HG02840 (cell line): ENCODE measurements around the gene ZBTB20.

Experiments used
- ATAC-seq: cut with Tn5 transposase; IDR thresholded peaks from one replicate; pipeline ENCODE4 v1.9.1; 2021; ENCODE audit warnings: mild to moderate bottlenecking, moderate library complexity, moderate number of reproducible peaks; ENCODE audit not compliant: unreplicated experiment, low FRiP score

Gene ZBTB20

DNA sequence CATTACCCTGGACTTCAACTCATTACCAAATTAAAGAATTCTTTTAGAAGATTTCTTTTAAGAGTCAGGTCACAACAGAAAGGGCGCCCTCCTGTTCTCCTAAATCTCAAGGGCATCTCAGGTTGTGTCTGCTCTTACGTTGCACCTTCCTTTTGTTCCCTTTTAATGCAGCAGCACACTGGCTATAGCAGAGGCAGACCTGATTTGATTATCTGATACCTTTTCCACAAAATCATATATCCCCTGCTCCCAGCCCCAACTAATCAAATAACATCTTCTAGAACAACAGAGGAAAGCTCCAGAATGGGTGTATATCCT lies 813.2 kb downstream of the ZBTB20 start:
- ATAC-seq: no peak

DNA sequence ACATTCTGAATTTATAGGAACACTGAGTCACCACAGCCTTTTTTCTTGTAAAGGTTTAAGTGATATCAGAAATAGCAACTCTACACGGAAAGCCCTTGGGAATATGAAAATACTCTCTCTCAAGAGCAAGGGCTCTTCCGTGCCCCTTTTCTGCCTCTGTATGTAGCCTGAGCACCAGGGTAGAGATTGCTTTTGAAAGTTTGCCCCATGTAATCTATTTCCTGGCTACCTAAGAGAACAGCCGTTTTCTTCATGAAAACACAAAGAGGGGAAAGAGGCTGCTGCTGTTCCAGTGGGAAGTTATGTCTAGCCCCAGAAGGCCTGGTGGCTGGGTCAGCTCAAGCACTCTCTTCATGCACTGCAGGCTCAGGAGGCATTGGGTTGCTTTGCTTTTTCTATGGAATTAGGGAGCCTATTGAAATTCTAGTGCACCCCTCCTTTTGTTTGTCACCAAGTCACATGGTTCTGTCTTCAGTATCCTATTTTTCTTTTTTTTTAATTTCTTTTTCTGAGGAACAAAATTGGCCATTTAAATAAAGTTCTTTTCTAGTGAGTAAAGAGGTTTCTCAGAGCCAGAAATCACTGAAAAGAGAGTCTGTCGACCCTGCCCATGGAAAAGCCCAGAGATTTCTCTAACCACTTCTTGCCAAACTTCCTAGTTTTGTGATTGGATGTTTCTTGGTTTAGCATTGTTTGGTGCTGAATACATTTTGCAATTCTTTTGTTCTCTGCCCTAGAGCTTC lies 813.7 kb downstream of the ZBTB20 start:
- ATAC-seq: no peak

DNA sequence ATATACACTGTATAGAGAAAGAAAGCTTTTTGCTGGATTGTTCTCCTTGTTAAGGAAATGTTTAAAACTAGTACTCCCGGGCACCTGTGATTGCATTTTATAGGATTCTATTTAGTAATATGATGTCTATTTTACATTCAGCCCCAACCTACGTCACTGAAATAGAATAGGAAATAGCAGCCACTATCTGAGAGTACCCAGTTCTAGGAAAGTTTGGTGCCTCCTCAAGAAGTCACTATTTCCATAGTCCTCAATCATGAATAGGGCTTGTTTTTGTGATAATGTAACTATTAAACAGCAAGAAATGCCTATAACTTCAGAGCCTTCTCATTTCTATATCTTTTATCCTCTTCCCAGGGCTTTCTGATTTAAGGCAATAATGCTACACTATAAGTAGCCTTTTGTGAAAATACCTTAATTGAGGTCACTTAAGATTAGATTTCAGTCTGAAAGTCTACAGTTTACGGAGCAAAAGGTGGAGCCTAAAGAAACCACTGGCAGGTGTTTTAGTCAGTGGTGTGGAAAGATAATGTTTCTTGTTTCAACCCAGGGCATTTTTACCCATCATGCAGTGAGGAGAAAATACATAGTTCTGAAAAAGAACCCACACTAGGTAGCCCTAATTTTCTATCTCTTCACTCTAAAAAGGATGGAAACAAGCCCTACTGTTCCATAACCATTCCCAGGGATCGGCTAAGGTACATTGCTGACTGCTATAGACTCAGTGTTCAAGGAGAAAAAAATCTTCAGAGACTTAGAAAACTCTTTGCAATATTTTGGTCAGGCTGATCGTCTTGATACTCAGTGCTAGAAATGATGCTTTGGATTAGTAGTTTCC lies 814.5 kb downstream of the ZBTB20 start:
- no peak for ATAC-seq

DNA sequence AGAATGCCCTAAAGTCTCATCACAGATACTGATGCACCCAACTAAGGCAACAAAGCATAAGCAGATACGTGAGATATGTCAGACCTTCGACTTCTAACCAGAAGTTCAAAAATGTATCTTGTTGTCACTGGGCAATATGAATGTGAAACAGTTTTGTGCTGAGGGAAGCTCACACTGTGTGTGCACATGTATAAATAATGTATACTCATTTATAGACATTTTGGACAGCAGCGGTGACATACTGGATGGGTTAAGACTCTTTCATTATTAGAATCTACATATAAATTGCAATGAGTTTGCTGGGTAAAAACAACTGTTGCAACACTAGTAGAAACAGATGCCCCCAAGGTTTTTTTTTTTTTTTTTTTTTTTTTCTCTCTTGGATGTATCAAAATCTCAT lies 815.4 kb downstream of the ZBTB20 start:
- ATAC-seq: no peak

DNA sequence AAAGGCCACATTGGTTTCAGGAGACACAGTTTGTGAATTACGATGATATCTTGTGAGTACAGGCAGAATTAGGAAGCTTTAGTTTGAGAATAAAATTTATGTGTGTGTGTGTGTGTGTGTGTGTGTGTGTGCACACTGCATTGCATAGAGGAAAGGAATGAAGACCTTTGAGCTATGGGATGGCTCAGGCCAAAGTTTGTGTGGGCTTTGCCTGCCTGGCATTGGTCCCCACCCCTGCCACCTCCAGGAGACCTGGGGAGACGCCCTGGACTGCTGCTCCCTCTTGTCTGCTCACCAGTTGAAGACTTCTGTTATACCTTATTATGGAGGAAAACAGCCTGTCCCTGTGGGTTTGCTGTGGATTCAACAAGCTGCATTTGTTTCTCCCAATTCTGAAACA lies 816.1 kb downstream of the ZBTB20 start:
- ATAC-seq: no peak

DNA sequence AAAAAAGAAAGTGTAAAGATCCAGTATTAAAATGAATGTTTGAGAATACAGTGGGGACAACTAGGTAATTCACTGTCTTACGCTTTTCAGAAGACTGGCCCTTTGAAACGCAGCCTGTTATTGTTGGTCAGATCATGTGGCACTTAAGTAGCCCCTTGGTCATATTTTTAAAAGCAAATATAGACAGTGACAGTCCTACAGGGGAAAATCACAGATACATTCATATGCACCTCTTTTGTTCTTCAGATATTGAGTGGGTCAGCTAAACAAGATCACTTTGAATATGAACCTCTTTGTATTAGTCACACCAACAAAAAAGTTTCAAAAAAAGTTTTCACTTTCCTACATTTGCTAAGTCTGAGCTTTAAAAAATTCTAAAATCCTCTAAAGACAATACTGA lies 817.3 kb downstream of the ZBTB20 start:
- no peak for ATAC-seq

DNA sequence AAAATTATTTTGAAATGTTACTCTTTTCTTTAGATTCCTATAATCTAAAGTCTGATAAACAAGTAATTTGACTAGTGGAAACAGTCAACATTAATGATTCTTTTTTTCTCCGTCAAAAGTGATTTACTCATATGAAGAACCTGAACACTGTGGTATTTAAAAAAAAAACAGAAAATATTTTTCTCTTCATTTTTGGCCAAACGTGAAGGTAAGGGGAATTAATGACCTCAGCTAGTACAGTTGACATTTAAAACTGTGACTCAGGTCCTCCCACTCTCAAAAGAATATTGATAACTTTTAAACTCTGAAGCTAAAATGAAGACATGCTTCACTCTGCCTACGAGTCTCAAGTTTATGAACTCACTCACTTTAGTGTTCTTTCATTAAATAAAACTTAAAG lies 818.7 kb downstream of the ZBTB20 start:
- ATAC-seq: no peak

DNA sequence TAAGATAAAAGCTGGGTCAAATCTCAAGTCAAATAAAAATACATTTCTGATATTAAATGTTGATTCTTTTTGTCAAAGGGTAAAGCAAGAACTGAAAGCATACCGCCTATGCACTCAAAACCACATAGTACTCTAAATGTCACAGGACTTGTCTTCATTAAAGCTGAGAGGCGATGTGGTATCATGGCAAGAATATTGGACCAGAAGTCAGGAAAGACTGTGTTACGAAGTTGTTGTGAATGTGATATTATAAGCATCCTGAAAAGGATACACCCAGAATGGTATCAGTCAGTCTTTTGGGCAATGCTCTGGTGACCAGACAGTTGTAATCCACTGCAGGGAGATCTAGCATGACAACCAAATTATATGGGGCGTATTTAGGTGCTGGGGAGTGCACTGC lies 819.4 kb downstream of the ZBTB20 start:
- ATAC-seq: no peak

DNA sequence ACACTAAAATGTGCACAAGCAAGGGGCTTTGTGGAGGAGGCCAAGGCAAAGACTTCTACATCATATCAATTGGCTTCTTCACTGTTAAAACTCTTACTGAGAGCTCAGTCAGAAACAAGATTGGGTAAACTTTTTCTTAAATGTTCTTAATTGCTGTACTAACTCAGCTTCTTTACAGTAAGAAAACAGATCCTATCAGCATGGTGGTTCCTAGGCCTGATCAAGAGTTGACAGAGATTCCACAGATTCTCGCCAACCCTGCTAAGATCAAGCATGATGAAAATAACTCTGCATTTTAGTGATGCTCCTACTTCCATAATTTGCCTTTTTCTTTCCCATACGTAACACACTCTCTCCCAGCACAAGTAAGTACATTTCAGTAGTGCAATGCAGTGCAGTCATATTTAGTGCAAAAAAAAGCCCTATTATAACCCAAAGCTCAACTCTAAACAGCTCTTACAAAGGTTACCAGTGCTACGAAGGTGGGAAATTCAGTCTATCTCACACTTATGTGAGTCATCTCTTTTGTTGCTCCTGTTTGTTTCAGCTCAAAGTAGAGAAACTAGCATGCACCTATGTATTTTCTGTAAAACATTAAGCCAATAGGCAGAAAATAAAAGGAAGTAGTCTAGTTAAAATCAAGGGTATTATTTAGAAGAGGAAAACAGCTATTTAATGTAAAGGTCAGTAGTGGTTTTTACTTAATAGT lies 823.4 kb downstream of the ZBTB20 start:
- ATAC-seq: no peak

DNA sequence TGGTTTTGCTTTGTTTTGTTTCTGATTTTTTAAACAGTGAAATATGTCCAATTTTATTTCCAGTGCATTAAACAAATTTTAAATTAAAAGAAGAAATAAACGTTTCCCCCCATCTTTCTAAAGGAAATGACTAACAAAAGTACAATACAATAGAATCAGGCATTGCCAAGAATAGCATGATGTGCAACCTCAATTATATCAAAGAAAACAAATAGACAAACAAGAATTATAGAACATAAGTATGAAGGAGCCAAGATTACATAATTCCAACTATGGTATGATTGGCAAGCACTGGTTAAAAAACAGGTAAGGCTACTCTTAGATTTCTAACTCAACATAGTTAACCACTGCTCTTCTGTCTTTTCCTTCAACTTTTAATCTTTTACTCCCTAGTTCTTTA lies 826.8 kb downstream of the ZBTB20 start:
- ATAC-seq: no peak

DNA sequence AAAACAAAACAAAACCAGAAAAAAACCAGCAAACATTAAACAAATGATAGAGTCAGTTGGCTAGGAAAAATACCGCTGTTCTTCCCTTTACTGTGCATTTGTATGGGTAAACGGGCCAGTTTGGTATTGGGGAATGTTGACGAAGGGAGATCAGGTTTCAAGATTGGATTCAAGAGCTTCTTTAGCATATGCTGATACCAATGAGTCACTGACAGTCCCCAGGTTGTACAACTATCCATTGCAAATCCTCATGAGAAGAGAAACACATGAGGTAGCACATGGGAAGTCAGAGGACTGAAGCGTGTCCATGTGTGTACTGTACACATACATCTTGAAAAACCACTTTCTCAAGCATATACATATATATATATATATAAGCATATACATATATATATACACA lies 827.6 kb downstream of the ZBTB20 start:
- no peak for ATAC-seq

DNA sequence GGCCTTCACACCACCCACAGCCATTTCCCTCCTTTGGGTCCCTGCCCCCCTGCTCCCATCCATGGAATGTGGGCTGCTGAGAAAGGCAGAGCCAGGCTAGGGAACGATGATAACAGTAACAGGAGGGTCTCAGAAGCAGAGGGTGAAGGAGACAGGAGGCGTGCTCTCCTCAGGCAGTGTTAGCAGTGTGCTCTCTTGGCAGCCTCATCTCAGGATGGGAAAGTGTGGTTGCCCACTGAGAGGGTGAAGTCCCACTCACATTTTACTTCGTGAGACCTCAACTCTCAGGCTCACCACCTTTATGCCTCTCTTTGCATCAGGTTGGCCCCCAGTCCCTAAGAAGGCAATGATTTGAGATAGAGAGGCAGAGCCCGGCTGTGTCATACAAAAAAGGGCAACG lies 828.8 kb downstream of the ZBTB20 start:
- no peak for ATAC-seq

DNA sequence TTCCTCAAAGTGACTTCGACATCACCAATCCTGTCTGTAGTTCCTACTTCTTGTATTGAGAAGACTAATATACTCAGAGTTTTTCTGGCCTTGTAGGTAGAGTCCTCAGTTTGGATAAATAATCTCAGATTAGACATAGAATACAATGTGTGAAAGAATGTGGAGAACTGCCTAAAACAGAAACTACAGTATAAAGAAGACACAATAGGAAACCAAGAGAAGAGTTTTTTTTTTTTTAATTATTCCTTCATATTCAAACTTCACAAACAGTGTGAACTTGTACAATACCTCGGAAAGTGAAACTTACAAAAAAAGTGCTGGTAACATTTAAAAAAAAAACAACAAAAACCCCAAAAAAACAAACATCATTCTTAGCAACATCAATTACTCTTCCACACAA lies 832.8 kb downstream of the ZBTB20 start:
- no peak for ATAC-seq

DNA sequence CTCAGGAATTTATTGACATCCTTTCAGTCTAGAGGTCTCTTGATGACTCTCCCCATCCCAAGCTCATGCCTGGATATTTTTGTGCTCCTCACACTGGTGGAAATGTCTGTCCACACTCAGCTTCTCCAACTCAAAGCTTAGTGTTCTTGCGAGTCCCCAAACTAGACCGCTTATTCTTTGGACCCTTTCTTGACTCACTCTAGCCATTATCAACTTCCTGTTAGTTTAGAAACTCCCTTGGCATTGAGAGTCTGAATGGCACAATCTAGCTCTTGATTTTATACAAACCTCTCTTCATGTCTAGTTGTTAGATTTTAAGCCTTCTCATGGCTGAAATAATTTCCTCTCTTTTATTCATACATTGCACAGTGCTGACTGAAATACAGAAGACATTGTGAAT lies 833.7 kb downstream of the ZBTB20 start:
- ATAC-seq: no peak

DNA sequence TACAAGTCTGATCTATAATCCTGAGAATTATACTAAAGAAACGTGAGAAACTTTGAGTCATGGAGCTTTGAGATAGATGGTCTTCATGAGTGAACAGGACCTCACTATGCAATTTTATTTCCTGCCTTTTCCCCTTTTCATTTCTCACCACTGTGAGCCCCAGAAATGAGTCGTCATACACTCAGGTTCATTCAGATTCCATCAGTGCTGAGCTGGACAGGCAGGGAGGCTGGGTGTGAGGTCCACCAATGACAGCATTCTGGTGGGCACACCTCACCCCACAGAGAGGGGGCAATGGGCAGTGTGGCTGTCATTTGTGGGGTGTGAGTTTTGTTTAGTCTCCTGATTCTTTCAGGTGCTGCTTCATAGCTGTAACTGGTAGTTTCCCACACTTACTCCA lies 836.4 kb downstream of the ZBTB20 start:
- ATAC-seq: no peak

DNA sequence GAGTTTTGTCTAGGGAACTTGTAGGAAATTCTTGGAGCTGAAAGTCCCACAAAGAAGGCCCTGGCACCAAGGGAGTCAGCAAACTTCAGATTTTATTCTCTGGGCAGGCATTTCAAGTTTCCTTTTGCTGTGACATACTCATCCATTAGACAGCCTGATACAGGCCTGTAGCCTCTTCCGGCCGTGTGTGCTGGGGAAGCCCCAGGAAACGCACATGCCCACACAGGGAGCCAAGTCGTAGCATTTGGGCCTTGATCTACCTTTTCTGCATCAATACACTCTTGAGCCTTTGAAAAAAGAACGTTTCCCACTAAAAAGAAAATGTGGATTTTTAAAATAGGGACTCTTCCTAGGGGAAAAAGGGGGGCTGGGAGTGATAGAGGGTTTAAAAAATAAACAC lies 838.3 kb downstream of the ZBTB20 start:
- peak; percentile 66 for ATAC-seq

DNA sequence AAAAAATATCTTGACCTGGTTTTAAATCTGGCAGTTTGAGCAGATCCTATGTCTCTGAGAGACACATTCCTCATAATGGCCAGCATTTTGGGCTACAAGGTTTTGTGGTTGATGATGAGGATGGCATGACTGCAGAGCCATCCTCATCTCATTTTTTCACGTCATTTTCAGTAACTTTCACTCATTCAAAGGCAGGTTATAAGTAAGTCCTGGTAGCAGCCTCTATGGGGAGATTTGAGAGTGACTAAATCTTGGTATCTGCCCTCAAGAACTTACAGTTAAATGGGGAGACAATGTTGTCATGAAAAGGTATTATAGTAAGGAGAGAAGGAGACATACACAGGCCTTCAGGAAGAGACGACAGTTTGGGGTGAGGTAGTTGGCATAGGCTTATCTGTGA lies 838.7 kb downstream of the ZBTB20 start:
- peak; percentile 5 for ATAC-seq

DNA sequence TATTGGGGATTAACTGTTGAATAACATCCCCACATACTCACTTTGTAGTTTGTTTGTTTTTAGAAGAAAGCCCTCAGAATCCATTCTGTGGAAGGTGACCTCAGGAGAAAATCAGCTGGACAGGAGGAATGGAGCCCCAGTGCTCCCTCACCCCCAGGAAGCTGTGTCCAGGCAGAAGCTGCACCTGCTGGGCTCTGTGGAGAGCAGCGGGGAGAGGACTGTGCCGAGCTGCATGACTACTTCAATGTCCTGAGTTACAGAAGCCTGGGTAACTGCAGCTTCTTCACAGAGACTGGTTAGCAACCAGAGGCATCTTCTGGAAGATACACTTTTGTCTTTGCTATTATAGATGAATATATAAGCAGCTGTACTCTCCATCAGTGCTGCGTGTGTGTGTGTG lies 839.3 kb downstream of the ZBTB20 start:
- no peak for ATAC-seq

DNA sequence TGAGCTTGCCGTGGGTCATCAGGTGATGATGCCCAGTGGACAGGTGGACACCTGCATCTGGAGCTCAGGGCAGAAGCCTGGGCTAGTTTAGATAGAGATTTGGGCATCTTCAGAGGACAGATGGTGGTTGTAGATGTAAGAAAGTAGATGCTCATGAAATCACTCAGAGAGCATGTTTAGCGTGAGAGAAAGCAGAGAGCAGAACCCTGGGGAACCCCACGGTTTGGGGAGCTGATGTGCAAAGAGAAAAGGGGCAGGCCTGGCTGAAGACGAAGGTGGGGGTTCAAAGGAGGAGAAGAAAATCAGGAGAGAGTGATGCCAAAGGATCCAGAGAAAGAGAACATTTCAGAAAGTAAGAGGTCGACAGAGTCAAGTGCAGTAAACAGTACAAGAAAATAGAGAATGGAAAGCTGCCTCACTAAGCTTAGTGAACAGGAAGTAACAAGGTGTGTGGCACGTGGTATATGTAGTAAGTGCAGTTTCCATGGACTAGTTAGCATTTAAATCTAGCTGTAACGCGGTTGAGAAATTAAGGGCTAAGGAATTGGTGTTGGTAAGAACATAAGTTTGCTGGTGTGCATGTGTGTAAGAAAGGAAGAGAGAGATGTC lies 839.8 kb downstream of the ZBTB20 start:
- peak; percentile 57 for ATAC-seq

DNA sequence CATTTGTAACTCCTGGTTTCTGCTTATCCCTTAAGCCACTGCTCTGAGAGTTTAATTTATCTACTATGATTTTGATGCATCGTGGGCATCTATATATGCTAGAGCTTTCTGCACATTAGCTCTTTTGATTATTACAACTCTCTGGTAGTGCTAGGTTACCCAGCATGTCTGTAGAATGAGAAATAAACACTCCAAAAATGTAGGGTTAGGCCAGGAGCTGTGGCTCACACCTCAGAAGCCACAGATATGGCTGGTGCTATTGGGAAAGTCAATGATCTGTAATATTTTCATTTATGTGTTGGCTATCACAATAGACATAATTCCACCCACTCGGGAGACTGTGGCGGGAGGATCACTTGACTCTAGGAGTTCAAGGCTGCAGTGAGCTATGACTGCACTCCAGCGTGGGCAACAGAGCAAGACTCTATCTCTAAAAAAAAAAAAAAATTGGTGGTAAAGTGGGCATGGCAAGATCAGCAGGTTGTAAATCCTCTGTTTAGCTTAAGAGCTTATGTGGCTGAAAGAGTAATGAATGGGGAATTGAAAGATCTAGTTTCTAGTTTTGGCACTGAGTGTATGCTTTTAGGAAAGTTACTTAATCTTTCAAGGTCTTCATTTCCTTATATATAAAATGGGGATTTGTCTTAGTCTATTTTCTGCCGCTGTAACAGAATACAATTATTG lies 847.0 kb downstream of the ZBTB20 start:
- ATAC-seq: no peak

DNA sequence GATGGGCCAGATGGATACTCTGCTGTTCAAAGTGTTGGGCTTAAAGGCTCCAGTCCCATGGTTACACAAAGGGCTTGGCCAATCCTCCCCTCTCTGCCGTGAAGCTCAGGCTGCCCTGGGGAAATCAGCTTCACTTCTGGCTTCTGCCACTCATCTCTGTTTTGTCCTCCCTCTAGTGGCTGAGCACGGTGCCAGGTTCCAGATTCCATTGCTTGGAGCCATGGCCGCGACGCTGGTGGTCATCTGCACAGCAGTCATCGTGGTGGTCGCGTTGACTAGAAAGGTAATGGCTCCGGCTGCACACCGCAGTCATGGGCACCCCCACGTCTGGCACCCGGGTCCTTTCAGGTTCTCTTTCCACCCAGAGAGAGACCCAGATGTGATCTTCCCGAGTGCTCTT lies 847.7 kb downstream of the ZBTB20 start:
- no peak for ATAC-seq
